HG03159 (cell line): ENCODE data around the gene XK.
A peak's percentile ranks its signal among the peaks of the same experiment; 100 is the strongest.
"Not testable (repeated sequence)": the region's sequence is repeated elsewhere in the genome, so short reads cannot be mapped to it uniquely, and the experiment has no call there.

Source experiments
- ATAC-seq: cut with Tn5 transposase; IDR thresholded peaks from one replicate; pipeline ENCODE4 v1.9.1; 2021; ENCODE audit warnings: mild to moderate bottlenecking, moderate library complexity; ENCODE audit not compliant: unreplicated experiment

The XK gene, protein sequence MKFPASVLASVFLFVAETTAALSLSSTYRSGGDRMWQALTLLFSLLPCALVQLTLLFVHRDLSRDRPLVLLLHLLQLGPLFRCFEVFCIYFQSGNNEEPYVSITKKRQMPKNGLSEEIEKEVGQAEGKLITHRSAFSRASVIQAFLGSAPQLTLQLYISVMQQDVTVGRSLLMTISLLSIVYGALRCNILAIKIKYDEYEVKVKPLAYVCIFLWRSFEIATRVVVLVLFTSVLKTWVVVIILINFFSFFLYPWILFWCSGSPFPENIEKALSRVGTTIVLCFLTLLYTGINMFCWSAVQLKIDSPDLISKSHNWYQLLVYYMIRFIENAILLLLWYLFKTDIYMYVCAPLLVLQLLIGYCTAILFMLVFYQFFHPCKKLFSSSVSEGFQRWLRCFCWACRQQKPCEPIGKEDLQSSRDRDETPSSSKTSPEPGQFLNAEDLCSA

DNA sequence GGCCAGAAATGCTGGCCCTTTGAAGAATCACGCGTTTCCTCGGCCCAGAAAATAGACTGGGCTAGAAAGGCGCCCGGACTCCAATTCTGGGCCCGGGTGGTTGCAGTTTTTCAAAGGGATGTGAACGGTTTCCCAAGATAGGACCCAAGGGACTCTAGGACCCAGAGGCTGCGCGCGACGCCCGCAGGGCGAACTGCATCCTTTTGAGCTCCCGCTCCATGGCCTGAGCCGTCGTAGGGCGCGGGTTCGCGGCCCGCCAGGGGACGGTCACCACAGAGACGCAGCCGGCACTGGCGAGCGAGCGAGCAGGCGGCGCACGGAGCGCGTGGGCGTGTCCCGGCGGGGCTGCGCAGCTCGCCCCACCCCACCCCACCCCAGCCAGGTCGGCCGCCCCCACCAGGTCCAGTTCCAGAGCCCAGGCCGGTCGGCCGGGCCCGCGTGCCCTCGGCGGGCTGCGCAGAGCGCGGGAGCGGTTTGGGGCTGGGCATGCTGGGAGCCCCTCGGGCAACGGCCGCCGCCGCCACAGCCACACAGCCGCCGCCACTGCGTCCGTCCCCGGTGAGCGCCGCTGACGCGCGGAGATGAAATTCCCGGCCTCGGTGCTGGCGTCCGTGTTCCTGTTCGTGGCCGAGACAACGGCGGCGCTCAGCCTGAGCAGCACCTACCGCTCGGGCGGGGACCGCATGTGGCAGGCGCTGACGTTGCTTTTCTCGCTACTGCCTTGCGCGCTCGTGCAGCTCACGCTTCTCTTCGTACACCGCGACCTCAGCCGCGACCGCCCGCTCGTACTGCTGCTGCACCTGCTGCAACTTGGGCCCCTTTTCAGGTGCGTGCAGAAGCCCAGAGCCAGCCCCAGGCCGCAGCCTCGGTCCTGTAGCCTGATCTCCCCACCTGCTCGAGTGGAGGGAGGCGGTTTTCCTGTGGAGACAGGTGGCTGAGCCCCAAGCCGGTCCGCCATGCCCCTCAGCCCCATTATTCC, at the start of gene XK:
Gene XK, plus strand, starts transcription at position 411 of the 979 bp plus-strand sequence. Its CDS starts 171 bp downstream, at position 582.
- peak; percentile 57 for ATAC-seq

DNA sequence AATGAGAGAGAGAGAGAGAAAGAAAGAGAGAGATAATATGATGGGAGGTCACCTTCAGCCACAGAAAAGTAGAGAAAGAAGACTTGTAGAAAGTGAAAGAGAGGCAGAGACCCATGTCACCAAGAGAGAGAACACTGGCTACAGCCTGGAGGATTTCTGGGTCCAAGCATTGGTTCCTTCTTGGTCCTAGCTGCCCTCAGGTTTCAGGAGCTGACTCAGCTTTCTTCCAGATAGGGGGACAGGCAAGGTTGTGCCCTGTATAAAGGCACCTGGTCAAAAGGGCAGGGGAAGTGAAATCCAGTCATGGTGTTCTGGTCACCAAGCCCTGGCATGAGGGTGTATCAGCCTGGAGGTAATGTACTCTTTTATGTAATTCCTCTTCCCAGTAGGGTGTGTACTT, 47.5 kb upstream of the XK start:
- ATAC-seq = no peak

DNA sequence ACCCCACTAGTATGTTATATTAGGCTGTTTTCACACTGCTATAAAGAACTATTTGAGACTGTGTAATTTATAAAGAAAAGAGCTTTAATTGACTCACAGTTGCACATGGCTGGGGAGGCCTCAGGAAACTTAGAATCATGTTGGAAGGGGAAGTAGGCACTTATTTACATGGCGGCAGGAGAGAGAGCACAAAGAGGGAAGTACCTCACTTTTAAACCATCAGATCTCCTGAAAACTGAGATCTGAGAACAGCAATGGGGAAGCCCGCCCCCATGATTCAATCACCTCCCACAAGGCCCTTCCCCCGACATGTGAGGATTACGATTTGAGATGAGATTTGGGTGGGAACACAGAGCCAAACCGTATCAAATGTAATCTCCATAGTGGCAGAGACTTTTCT, 45.4 kb upstream of the XK start:
- no peak for ATAC-seq

DNA sequence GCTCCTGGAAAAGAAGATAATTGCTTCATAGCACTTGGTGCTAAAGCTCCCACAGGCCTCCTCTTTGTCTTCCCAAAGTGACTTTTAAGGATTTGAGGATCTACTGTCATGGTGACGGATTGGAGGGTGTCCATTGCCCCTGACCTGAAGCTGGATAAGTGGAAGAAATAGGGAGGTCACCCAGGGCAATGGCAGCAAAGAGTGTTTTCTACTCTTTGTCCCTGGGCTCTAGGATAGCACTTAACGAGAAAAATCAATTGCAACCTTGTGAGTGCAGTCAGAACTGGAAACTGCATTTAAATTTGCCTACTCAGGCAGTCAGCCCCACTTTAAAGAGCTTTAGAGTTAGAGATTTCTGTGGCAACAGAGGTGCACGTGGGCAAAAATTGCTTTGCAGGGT, 43.7 kb upstream of the XK start:
- ATAC-seq = no peak

DNA sequence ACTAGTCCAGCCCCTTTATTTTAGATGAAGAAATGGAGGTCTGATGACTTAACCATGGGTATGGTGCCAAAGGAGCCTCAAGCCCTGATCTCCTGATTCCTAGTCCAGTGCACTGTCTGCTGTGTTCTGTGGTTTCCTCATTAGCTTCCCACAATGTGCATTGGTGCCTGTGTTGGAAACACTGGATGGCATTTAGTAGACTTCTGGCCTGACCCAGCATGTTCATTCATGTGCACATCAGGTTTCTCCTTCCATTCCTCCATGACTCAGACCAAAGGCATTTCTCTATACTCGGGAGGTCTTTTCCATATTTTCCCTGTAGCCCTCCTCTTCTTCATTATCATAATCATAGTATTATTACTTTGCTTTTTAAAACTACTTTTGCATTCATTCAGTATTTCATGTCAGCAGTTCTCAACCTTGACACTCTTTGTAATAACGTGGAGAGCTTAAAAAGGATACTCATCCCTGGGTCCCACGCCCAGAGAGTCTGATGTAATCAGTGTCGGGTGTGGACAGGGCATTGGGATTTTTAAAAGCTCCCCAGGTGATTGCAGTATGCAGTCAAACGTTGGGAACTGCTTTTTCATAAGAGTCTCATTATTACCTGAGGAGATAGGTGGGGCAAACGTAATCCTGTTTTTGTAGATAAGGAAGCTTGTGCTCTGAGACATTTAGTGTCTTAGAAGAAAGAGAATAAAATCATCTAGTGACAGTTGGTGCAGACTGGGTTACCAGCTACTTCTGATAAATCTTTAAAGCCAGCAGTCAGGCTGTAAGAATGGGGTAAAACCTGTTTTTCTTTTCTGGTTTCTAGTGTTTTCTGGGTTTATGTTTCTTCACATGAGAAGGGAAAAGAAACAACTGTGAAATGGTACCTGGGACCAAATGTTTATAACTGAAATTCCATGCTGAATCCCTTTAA, 40.9 kb upstream of the XK start:
- ATAC-seq = no peak

DNA sequence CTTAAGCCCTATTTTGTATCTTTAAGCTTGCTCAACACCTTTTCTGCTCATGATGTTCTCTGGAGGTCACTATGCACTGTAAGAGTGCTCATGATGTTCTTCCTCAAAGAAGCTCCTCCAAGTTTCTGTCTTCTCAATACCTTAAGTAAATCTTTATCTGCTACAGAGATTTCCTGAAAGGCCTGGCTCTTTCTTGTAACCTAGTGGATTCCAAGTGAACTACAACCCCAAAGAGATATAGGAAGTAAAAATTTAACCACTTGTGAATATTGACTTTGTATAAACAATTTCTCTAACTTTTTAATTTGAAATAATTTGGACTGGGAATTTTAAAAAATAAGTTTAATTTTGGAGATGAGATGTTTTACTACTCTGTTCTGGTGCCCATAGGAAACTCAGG, 39.3 kb upstream of the XK start:
- ATAC-seq = no peak

DNA sequence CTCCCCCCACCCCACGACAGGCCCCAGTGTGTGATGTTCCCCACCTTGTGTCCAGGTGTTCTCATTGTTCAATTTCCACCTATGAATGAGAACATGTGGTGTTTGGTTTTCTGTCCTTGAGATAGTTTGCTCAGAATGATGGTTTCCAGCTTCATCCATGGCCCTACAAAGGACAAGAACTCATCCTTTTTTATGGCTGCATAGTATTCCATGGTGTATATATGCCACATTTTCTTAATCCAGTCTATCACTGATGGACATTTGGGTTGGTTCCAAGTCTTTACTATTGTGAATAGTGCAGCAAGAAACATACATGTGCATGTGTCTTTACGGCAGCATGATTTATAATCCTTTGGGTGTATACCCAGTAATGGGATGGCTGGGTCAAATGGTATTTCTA, 34.7 kb upstream of the XK start:
- not testable (repeated sequence) for ATAC-seq

DNA sequence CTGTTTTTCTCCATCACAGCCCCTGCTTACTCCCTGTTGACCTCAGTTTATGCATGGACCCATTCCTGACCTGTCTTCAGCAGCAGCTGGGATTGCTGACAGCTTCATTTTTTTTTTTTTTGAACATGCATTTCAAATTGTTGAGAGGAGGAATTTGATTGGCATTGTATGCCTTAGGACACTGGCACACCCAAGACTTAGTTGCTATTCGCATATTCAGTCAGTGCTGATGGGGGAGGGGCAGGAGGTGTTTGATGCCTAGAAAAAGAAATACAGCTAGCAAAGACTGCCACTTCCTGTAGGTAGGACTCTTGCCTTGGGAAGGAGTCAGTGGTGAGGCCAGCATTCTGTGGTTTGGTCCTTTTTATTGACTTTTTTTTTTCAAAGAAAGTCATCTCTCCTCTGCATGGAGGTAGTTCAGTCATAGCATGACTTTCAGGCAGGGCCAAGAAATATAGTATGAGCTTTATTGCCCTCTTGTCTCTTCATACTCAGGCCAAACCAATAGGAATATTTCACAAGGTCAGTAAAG, 33.6 kb upstream of the XK start:
- no peak for ATAC-seq

DNA sequence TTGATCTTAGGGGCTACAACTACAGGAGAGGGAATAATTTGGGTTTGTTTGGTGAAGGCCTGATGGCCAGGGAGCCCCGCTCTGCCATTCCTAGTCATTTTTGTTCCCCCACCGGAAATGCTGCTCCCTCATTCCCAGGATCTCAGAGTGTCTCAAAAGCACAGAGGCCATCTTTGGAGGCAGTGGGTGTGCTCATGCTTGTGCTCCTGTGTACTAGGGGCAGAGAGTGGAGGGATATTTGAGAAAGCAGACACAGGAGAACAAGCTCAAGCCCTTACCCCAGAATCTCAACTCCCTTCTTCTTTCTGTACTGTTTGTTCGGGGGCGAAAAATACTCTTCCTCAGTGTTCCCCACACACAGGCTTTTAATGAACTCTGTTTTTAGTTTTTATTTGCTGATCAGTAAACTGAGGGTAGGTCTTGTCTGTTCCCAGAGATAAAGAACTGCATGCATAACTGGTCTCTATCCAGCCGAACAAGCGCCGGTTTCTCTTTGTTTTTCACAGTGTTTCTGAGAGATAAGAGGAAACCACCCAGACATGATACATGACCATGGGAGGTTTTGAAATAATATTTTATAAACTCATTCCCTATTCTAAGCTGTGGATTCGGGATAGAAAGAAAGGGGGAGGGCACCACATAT, 32.9 kb upstream of the XK start:
- ATAC-seq = no peak

DNA sequence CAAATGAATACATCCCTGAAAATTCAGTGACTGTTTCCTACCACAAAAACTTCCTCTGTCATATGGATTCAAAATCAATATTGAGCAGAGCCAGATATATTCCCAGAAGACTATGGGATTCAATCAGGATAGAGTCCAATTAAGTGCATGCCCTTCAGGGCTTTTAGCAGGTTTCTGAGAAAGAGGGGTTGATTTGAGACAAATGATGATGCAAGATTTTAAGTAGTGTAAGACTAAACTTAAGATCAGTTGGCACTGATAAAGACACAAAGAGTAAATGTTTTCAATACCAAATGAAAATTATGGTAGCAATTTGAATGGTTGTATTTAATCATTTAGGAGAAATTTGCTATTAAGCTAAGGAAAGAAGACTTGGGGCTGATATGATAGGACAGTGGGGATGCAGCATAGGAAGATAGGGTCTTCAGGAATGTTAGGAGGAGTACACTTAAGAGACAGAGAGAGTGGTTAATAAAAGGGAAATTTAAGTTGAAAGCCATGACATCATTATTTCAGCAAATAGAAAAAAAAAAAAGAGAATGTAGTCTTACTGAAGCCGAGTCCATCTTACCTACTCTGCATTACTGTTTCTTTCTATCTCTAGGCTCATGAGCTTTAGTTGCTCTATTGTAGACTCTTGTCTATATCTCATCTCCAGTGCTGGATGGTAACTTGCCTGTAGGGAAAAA, 32.0 kb upstream of the XK start:
- ATAC-seq = no peak

DNA sequence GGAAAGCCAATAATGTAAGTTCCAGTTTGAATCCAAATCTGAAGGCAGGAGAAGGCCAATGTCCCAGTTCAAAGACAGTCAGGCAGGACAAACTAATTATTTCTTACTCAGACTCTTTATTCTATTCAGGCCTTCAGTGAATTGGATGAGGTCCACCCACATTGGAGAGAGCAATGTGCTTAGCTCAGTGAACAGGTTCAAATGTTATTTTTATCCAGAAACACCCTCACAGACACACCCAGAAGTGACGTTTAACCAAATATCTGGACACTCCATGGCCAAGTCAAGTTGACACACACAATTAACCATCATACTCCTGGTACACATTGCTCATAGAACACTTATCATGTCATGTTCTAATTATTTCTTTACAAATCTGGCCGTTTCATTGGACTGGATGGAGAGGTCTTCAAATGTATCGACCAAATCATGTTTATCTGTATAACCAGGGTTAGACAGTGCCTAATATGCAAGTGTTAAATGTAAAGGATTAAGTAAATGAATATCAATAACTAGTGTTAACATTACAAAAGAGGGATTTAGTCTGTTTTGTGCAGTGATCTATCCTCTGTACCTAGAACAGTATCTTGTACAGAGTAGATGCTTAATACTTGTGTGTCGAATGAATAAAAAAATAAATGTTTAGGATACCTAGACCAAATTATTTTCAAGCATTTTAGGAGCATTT, 27.1 kb upstream of the XK start:
- no peak for ATAC-seq

DNA sequence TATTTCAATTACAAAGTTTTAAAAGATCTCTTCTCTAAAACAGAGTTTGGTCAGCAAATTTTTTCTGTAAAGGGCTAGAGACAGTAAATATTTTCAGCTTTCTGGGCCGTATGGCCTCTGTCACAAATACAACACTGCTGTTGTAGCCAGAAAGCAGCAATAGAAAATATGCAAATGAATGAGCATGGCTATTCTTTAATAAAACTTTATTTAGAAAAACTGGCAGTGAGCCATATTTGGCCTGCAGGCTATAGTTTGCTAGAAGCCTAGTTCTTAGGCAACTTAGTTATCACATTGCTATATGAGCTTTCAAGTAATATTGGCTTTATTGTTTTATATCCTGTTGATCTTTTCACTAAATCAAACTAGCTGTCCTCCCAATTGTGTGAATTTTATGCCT, 26.5 kb upstream of the XK start:
- ATAC-seq = no peak

DNA sequence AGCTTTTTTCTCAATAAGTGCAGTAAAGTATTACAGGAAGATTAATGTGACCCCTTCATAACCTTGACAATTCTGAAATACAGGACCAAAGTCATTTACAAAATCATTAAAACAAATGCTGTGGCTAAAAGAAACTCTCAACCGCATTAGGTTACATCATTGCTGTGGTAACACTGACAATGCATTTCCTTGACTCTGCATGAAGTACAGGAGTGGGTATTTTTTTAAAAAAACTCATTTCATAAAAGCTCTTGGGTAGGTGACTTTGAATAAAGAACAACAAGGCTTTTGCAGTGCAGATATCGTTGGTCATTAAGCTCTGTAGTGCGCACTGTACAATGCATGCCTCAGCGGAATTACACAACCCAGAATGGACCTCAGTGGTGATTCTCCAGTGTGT, 23.4 kb upstream of the XK start:
- no peak for ATAC-seq

DNA sequence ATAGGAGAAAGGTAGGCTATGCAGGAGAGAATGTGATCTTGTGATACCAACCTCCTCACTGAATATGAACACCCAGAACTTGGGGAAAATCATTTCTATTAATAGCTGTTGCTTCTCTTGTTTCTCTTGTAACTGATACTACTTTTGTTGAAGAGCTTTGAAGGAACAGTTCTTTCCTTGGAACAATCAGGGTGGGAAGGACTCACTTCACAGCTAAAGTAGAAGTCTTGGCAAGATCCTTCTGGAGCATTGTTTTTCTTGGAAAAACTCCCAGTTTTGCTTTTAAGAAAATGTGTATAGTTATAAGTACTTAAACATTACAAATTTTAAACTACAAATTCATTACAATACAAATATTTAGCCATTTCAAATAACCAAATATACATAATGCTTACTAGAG, 19.1 kb upstream of the XK start:
- ATAC-seq = no peak

DNA sequence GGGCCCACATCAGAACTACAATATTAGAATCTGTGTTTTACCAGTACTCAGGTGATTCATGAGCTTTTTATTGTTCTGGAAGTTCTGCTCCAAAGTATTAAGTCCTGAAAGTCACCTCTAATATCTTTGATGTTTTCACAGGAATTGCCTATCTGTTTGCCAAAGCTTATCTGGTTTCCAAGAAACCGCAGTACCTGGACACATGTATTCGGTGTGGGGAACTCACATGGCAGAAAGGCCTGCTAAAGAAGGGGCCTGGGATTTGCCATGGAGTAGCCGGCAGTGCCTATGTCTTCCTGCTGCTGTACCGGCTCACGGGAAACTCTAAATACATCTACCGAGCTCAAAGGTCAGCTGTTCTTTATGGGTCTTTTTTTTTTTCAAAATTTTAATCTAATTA, 18.4 kb upstream of the XK start:
- no peak for ATAC-seq

DNA sequence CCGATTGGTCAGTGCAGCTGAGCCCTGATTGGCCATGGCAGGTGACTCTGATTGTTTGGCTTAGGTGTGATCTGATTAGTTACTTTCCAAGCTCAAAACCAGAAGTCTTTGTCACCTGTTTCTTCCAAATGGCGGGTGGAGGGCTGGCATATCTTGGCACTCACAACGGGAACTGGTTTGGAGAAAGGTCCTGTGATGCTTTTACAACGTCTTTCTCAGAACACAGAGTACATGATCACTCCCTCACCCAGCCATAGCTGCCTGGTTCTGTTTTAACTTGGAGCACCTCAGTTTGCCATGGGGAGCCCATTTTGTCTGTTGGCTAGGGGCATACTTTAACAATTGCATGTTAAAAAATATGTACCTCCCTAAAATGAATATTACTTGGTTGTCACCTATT, 13.0 kb upstream of the XK start:
- no peak for ATAC-seq

DNA sequence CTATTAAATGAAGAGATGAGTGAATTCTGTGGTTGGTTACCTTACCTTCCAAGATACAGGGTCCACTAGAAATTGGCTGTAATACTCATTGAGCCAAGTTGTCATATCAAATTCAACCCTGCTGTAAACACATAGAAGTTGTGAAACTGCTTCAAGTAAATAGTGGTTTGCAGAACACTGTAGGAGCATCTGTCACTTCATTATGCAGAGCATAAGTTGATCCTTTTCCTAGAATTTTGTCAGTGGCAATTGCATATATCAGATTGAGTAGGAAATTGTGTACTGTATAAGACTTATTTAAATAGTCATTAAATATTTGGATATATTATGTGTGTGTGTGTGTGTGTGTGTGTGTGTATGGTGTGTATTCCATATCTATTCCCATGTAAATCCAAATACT, 8.8 kb upstream of the XK start:
- ATAC-seq = no peak

DNA sequence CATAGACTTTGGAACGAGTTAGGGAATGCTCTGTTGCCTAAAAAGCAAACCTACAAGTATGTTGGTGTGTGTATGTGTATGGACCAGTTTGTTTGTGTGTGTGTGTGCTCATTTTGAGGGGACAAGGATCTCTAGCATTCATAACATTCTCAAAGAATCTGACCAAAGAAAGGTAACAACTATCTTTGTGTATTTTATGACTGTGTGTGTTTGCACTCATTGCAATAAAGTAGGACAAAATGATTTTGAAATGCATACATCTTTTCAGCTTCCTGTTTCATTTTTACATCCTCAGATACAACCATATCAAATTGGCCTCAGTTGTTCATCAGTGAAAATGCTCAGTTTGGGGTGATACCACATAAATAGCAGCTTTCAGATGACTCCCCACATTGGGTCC, 8.3 kb upstream of the XK start:
- ATAC-seq = no peak

DNA sequence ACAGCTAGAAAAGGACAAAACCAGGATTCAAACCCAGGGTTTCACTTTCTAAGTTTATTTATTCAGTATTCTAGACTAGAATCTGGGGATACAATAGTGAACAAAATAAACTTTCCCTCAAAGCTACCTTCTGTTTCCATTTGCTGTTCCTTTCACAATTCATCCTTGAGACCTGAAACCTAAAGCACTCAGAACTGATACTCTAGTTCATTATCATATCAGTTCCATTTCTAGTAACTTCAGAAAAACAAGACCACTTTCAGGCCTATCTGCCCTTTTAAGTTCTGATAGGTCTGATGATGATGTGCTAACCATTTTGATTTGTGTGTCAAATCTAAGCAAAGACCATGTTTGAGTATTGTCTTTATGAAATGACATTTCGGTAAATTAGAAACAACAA, 7.8 kb upstream of the XK start:
- peak; percentile 77 for ATAC-seq
